Measurements from ENCODE around the gene GRK5.

GRK5 gene

GRCh38 chr10:119466076-119466475, 258.7 kb downstream of the GRK5 start:
- no peak for DNase-seq

DNA sequence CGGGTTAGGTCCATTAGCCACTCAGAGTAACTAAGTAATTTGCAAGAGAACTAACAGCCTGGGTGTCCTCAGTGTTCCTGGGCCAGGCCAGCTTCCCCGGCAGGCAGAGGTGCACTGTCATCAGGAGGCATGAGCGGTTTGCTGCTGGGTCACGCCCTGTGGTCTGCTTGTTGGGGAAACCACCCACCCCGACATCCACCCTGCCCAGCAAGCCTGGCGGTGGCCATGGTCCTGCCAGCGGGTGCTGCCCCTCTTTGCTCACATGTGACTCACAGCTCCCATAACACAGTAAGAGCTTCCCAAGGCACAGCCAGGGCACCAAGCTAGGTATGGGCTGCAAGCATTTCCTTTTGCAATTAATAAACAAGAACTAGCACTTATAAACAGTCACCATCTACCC, 259.3 kb downstream of the GRK5 start:
- no peak for DNase-seq

DNA sequence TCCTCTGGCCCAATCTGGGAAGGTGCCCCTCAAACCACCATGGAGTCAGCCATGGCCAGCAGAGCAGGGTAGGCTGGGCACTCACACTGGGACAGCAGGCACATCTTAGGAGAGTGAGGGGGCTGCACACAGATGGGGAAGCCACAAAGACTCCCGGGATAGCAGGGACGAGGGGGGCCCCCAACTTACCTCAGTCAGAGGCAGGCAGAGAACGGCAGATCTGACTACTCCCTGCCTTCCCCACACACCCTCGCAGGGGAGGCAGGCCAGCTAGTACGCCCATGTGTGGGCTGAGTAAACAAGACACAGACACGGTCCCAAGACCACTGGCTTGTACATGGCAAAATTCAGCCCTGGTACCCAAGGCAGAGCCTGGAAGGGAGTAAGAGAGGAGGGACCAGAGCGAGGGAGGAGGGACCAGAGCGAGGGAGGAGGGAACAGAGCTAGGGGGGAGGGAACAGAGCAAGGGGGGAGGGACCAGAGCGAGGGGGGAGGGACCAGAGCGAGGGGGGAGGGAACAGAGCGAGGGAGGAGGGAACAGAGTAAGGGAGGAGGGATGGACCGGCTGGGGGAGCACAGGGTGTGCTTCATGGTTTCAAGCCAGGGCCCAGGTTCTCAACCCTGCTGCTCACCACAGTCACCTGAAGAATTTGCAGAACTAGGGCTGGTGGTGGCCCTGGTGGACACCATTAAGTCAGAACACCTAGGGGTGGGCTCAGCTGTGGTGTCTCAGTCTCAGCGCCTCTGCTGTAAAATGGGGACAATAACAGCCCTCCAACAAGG, 261.4 kb downstream of the GRK5 start:
- DNase-seq: no peak

GRCh38 chr10:119469325-119469707, 261.9 kb downstream of the GRK5 start:
- DNase-seq: no peak

GRCh38 chr10:119469846-119470245, 262.5 kb downstream of the GRK5 start:
- DNase-seq: no peak

- DNase-seq: no peak
These were observed 263.7 kb downstream of the GRK5 start for GRCh38 chr10:119470920-119471702.

DNA sequence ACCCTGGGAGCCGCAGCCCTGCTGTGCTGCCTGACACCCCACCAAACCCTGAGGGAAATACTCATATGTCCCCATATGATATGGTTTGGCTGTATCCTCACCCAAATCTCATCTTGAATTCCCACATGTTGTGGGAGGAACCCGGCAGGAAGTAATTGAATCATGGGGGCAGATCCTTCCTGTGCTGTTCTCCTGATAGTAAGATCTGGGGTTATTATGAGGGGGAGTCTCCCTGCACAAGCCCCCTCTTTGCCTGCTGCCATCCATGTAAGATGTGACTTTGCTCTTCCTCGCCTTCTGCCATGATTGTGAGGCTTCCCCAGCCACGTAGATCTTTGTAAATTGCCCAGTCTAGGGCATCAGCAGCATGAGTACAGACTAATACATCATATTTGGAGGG, 266.4 kb downstream of the GRK5 start:
- DNase-seq: no peak

DNA sequence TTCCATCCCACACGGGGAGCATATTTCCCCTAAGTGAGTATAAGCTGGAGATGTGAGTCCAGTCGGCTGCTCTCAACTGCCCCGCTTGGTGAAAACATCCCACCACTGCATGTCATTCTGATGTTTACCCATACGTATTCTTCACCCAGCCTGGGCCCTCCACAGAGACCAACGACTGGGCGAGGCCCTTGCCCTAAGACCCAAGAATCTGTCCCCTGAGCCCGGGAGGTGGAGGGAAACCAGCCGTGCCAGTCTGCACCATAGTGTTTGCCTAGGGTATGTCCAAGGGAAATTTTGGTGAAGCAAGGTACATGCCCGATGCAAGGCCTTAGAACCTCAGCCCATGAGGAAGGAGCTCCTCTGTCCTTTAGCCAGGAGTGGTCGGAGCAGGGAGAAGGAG, 267.2 kb downstream of the GRK5 start:
- no peak for DNase-seq

GRCh38 chr10:119477444-119477843, 270.1 kb downstream of the GRK5 start:
- no peak for DNase-seq

DNA sequence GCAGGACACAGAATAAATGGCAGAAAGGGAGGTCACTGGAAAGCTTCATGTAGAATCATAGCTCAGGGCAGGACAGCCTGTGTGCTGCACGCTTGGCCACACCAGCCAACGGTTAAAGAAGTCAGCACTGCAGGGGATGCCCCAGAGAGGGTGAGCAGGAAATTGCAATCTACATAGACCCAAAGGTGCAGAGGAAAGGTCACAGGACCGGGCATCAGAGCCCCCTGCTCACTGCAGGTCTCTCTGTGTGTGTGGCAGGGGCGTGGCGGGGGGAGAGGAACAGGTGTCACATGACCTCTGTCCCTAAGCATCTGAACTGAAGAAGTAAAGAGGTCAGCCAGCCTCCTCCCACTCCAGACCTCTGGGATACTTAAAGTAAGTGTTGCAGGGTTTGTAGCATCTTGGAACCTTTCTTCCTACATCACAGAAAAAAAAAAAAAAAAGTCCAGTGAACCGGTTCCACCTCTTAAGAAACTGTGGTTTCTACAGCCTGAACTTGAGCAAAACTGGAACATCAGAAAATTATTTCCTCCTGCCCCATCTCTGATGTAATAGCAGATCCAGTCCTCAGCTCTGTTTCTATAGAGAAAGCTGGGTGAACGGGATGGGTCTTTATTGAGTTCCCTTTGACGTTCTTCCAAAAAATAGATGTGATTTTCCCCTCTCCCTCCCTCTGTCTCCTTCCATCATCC, 270.9 kb downstream of the GRK5 start:
- no peak for DNase-seq

DNA sequence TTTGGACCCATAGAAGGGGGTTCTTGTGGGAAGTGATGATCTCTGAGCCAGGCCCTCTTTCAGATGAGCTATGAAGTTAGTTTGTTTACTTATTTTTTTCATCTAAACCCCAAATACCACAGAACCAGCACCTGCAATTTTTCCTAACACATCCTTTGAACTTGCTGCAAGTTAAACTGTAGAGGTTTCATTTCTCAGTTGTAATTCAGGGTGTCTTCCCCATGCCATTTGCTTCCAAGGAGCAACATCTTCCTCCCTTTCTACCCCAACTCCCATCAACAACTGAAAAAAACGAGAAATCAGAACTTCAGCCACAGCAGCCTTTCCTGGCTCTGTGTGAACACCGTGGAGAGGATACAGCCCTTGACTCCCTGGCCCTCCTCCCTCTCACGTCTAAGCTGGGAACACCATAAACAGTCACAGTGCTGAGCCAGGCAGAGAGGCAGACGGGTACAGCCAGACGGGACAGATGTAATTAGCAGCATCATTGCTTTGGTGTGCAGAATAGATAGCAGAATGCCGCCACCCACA, 271.5 kb downstream of the GRK5 start:
- DNase-seq: no peak

GRCh38 chr10:119479532-119479931, 272.2 kb downstream of the GRK5 start:
- no peak for DNase-seq

- DNase-seq: no peak
These were observed 273.3 kb downstream of the GRK5 start for GRCh38 chr10:119480667-119481066.

GRCh38 chr10:119481781-119482426, 274.5 kb downstream of the GRK5 start:
- DNase-seq: no peak

GRCh38 chr10:119483001-119483400, 275.6 kb downstream of the GRK5 start:
- no peak for DNase-seq

GRCh38 chr10:119483839-119484238, 276.5 kb downstream of the GRK5 start:
- DNase-seq: no peak

- no peak for DNase-seq
These were observed 281.3 kb downstream of the GRK5 start for GRCh38 chr10:119488675-119489074.

DNA sequence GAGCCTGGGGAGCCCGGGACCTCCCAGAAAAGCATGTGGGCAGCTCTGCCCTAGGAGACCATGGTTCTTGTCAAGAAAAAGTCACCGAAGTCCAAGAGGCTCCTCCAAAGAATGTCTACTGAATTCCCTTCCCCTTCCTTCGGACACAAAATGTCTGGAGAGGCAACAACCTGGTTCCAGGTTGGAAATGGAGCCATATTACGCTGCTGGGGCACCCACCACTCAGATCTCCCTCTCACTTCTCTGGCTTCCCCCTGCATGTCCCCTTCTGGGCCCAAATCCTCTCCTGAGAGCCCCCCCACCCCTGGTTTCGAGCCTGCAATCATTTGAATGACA, 282.6 kb downstream of the GRK5 start:
- no peak for DNase-seq

DNA sequence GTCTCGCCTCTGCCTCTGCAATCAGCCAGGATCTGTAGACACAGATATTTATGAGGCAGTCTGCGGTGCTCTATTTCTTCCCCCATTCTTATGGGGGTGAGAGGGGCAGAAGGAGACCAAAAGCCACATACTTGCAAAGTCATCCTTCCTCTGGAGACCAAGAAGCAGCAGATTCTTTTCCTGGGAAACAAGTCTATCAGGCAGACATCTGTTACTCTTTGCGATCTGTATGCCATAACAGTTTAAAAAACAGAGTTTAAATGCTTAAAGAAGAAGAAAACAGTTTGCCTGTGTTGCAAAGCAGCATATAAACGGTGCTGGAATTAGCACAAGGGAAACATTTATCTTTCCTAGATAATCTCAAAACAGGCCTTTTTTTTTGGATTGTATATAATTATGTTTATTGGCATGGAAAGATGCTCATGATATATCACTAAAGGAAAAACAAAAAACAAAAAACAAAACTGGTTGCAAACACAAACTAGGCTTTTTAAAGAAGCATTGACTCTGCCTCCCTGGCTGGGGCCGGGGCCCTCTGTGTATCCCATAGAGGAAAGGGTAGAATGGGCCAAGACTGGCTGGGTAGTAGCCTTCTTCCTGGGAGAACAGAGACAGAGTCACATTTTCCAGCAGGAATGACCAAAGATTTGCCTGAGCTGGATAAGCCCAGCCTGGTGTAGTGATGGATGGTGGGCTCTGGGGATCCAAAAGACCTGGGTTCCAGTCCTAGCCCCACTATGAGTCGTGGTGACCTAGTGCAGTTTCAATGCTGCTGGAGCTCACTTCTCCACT, 284.8 kb downstream of the GRK5 start:
- no peak for DNase-seq

DNA sequence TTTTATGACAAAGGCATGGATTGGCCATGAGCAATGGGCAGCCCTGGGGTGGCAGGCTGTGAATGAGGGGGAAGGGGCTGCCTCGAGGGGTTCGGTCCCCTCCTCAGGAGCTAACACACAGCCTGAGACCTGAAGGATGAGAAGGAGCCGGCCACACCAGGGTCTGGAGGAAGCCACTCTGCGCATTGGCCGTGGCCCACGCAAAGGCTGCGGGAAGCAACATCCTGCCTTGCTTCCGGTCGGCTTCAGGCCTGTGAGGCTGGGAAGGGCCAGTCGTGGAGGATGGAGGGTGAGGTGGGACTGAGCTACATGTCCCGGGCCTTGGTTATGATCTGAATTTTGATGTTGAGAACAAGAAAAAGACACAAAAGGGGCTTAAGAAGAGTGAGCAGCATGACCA, 285.8 kb downstream of the GRK5 start:
- no peak for DNase-seq

- DNase-seq: no peak
These were observed 287.1 kb downstream of the GRK5 start for GRCh38 chr10:119494236-119495020.

Measured in NCI-H2171 (cell line).